Trophoblast cell (in vitro differentiated cells and primary cell): Measurements from ENCODE around the gene USP5.
"Not testable (repeated sequence)": the region's sequence is repeated elsewhere in the genome, so short reads cannot be mapped to it uniquely, and the experiment has no call there.

Experiments used
- DNase-seq, 2 donors: peaks; one replicate each; pipeline ENCODE4 v3.0.0-alpha.2; 2016
- H2AFZ ChIP-seq: 2 replicates; pipeline ENCODE4 v1.6.1; 2013; ENCODE audit warnings: low read length, moderate library complexity, mild to moderate bottlenecking; ENCODE audit not compliant: insufficient read depth, poor library complexity
- H2AK5ac ChIP-seq: 2 replicates; pipeline ENCODE4 v1.6.1; 2013; ENCODE audit warnings: mild to moderate bottlenecking, low read length
- H2BK120ac ChIP-seq: 2 replicates; pipeline ENCODE4 v1.6.1; 2013; ENCODE audit warnings: low read length, mild to moderate bottlenecking, moderate library complexity; ENCODE audit not compliant: insufficient read depth, poor library complexity
- H2BK12ac ChIP-seq: 2 replicates; pipeline ENCODE4 v1.6.1; 2013; ENCODE audit warnings: mild to moderate bottlenecking, low read length, moderate library complexity
- H2BK5ac ChIP-seq: 2 replicates; pipeline ENCODE4 v1.6.1; 2013; ENCODE audit warnings: low read length, low read depth, moderate library complexity, mild to moderate bottlenecking; ENCODE audit not compliant: poor library complexity
- H3K14ac ChIP-seq: 2 replicates; pipeline ENCODE4 v1.6.1; 2013; ENCODE audit warnings: mild to moderate bottlenecking, low read length
- H3K18ac ChIP-seq: 2 replicates; pipeline ENCODE4 v1.6.1; 2013; ENCODE audit warnings: mild to moderate bottlenecking, low read length
- H3K23ac ChIP-seq: 2 replicates; pipeline ENCODE4 v1.6.1; 2013; ENCODE audit warnings: low read length
- H3K27ac ChIP-seq: 2 replicates; pipeline ENCODE4 v1.5.1; 2013; ENCODE audit warnings: low read depth, mild to moderate bottlenecking, inconsistent platforms, low read length, moderate library complexity
- H3K27me3 ChIP-seq: 2 replicates; pipeline ENCODE4 v1.6.1; 2013; ENCODE audit warnings: inconsistent platforms, mild to moderate bottlenecking, low read length, moderate library complexity; ENCODE audit not compliant: insufficient read depth
- H3K36me3 ChIP-seq, 2 experiments: 1 replicate in 1 of 2; 2 replicates in 1 of 2; pipeline ENCODE4 v1.6.1; 2013; ENCODE audit warnings: low read length in 2 of 2, mild to moderate bottlenecking in 2 of 2, moderate library complexity in 1 of 2; ENCODE audit not compliant: insufficient read depth in 2 of 2, control insufficient read depth in 1 of 2
- H3K4ac ChIP-seq: 2 replicates; pipeline ENCODE4 v1.6.1; 2013; ENCODE audit warnings: low read depth, mild to moderate bottlenecking, low read length, moderate library complexity
- H3K4me1 ChIP-seq, 2 experiments: 1 replicate in 1 of 2; 2 replicates in 1 of 2; pipeline ENCODE4 v1.6.1; 2013; ENCODE audit warnings: low read length in 2 of 2, mild to moderate bottlenecking in 2 of 2, moderate library complexity in 1 of 2; ENCODE audit not compliant: insufficient read depth in 2 of 2, control insufficient read depth in 1 of 2
- H3K4me2 ChIP-seq: 2 replicates; pipeline ENCODE4 v1.6.1; 2013; ENCODE audit warnings: inconsistent platforms, mild to moderate bottlenecking, low read length, moderate library complexity
- H3K4me3 ChIP-seq: 2 replicates; pipeline ENCODE4 v1.5.1; 2013; ENCODE audit warnings: mild to moderate bottlenecking, low read depth, low read length, inconsistent platforms
- H3K79me1 ChIP-seq: one replicate; pipeline ENCODE4 v1.6.1; 2013; ENCODE audit warnings: low read length
- H3K79me2 ChIP-seq: 2 replicates; pipeline ENCODE4 v1.6.1; 2013; ENCODE audit warnings: low read length, mild to moderate bottlenecking; ENCODE audit not compliant: control insufficient read depth, insufficient read depth, poor library complexity
- H3K9ac ChIP-seq: 2 replicates; pipeline ENCODE4 v1.6.1; 2013; ENCODE audit warnings: mild to moderate bottlenecking, low read length
- H3K9me3 ChIP-seq: 2 replicates; pipeline ENCODE4 v1.6.1; 2013; ENCODE audit warnings: low read depth, mild to moderate bottlenecking, control low read depth, inconsistent platforms, low read length; ENCODE audit not compliant: insufficient read depth
- H4K12ac ChIP-seq: 2 replicates; pipeline ENCODE4 v1.6.1; 2013; ENCODE audit warnings: low read depth, mild to moderate bottlenecking, low read length, moderate library complexity
- H4K8ac ChIP-seq: 2 replicates; pipeline ENCODE4 v1.6.1; 2013; ENCODE audit warnings: low read depth, mild to moderate bottlenecking, low read length, moderate library complexity
- H4K91ac ChIP-seq: one replicate; pipeline ENCODE4 v1.6.1; 2013; ENCODE audit warnings: low read depth, mild to moderate bottlenecking, low read length, moderate library complexity
- WGBS: extraction: QIAGEN DNeasy Blood & Tissue Kit; methylation state at CpG from one replicate; pipeline ENCODE4 v1.1.7; 2013; ENCODE audit warnings: missing lambda C conversion rate; ENCODE audit not compliant: insufficient read length, insufficient coverage; ENCODE audit errors: extremely low coverage; 5-methylcytosine and 5-hydroxymethylcytosine counted together

Gene USP5

GRCh38 chr12:6888360-6888759, 36.4 kb downstream of the USP5 start:
- no peak overlapping the region for H4K12ac ChIP-seq
- peaks cover 12% of the 10 kb centered on the region for H3K79me1 ChIP-seq
- H3K4ac ChIP-seq, result no peak overlapping the region
- WGBS, result no CpG with 5 or more reads among the region's 2 CpGs
- H3K27ac ChIP-seq, result no peak overlapping the region
- H2BK120ac ChIP-seq, result no peak overlapping the region
- H3K36me3 ChIP-seq, result no peaks in the 10 kb centered on the region
- no peak overlapping the region for H3K23ac ChIP-seq
- H3K4me2 ChIP-seq, result no peak overlapping the region
- no peak overlapping the region for H2BK5ac ChIP-seq
- H2AFZ ChIP-seq, result no peak overlapping the region
- H3K14ac ChIP-seq, result no peak overlapping the region
- H3K18ac ChIP-seq, result no peak overlapping the region
- H3K9me3 ChIP-seq, result no peaks in the 10 kb centered on the region
- H2BK12ac ChIP-seq, result no peak overlapping the region
- H4K8ac ChIP-seq, result no peak overlapping the region
- no peaks in the 10 kb centered on the region for H3K79me2 ChIP-seq
- H3K4me1 ChIP-seq, result peaks cover 5 to 6% of the 10 kb centered on the region in 2 experiments
- no peak overlapping the region for H4K91ac ChIP-seq
- DNase-seq, result no peak
- H3K9ac ChIP-seq, result no peak overlapping the region
- peak overlapping the region; percentile 43 for H3K4me3 ChIP-seq
- H2AK5ac ChIP-seq, result no peak overlapping the region
- H3K27me3 ChIP-seq, result no peaks in the 10 kb centered on the region

GRCh38 chr12:6888794-6889193, 36.8 kb downstream of the USP5 start:
- not testable (repeated sequence) for H3K4me1 ChIP-seq, H3K9ac ChIP-seq, H4K12ac ChIP-seq, H3K9me3 ChIP-seq, H3K79me2 ChIP-seq, H3K18ac ChIP-seq, H2BK5ac ChIP-seq, H3K4me2 ChIP-seq, H2AFZ ChIP-seq, H3K27ac ChIP-seq, H2BK12ac ChIP-seq, H4K91ac ChIP-seq, H2AK5ac ChIP-seq, H3K27me3 ChIP-seq, H3K36me3 ChIP-seq, H3K14ac ChIP-seq, H4K8ac ChIP-seq, H3K4me3 ChIP-seq, DNase-seq, H3K23ac ChIP-seq, H2BK120ac ChIP-seq, H3K4ac ChIP-seq
- WGBS, result no CpG with 5 or more reads among the region's 7 CpGs
- peaks cover 12% of the 10 kb centered on the region for H3K79me1 ChIP-seq

- Histone ChIP-seq H2BK12ac (peak overlapping the region; percentile 73), H3K27ac (peak overlapping the region; percentile 94), H4K91ac (peak overlapping the region; percentile 57), H3K79me1 (peaks cover 12% of the 10 kb centered on the region)
- H3K4me3 ChIP-seq, H3K23ac ChIP-seq, H4K8ac ChIP-seq, H3K79me2 ChIP-seq, H3K36me3 ChIP-seq, H3K9me3 ChIP-seq, H3K4me1 ChIP-seq, H3K27me3 ChIP-seq, H3K4me2 ChIP-seq, H2AFZ ChIP-seq, H4K12ac ChIP-seq, H3K18ac ChIP-seq, H2AK5ac ChIP-seq, H3K4ac ChIP-seq, H2BK5ac ChIP-seq, H3K9ac ChIP-seq, H3K14ac ChIP-seq, H2BK120ac ChIP-seq: not testable (repeated sequence)
- WGBS, result no CpG with 5 or more reads among the region's 21 CpGs
- DNase-seq, result peak in 1 of 2 donors; percentile 10
Measured at GRCh38 chr12:6889775-6890573, 38.0 kb downstream of the USP5 start.

GRCh38 chr12:6890789-6891645, 39.1 kb downstream of the USP5 start:
- H2BK120ac ChIP-seq, result peak overlapping the region; percentile 81
- no peak overlapping the region for H3K23ac ChIP-seq
- peak overlapping the region; percentile 94 for H3K9ac ChIP-seq
- no peaks in the 10 kb centered on the region for H3K79me2 ChIP-seq
- H3K36me3 ChIP-seq, result no peaks in the 10 kb centered on the region
- H3K18ac ChIP-seq, result peak overlapping the region; percentile 67
- H3K27ac ChIP-seq, result peak overlapping the region; percentile 94
- H2AK5ac ChIP-seq, result no peak overlapping the region
- peak; percentile 96 to 99 for DNase-seq
- peak overlapping the region; percentile 95 for H4K91ac ChIP-seq
- no peaks in the 10 kb centered on the region for H3K9me3 ChIP-seq
- peak overlapping the region; percentile 64 for H3K4me3 ChIP-seq
- peak overlapping the region; percentile 96 for H4K8ac ChIP-seq
- peak overlapping the region; percentile 72 for H3K4ac ChIP-seq
- peak overlapping the region; percentile 91 for H2BK5ac ChIP-seq
- H3K79me1 ChIP-seq, result peaks cover 12% of the 10 kb centered on the region
- peak overlapping the region; percentile 98 for H3K4me2 ChIP-seq
- peak overlapping the region; percentile 88 for H3K14ac ChIP-seq
- peaks cover 2 to 3% of the 10 kb centered on the region in 2 experiments for H3K4me1 ChIP-seq
- H3K27me3 ChIP-seq, result no peaks in the 10 kb centered on the region
- H2AFZ ChIP-seq, result peak overlapping the region; percentile 93
- peak overlapping the region; percentile 94 for H4K12ac ChIP-seq
- no peak overlapping the region for H2BK12ac ChIP-seq
- WGBS, result no CpG with 5 or more reads among the region's 68 CpGs
